ENCODE results near the gene RPIA.

The RPIA gene

GRCh38 chr2:88686320-88686719 lies 5.2 kb upstream of the RPIA start:
- no peak for DNase-seq (ENCODE audit: low spot score)

DNA sequence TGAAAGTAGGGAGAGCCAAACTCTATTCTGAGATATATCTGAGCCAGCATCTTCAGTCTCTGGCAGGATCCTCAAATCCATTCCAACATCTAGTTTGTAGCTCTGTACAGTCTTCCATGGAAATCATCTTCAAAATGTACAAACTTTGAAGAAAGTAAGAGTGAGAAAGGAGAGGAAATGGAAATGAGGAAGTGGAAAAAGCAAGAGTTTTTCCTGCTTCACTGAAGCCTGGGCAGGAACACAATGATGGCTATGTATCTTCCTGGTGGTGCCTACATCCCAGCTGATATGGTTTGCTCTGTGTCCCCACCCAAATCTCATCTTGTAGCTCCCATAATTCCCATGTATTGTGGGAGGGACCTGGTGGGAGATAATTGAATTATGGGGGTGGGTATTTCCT lies 4.1 kb upstream of the RPIA start:
- DNase-seq (ENCODE audit: low spot score), result no peak

GRCh38 chr2:88690591-88691338 lies 708 bp upstream of the RPIA start:
- DNase-seq (ENCODE audit: low spot score), result no peak

GRCh38 chr2:88692187-88692586 lies 714 bp downstream of the RPIA start:
- DNase-seq (ENCODE audit: low spot score), result peak; percentile 16

GRCh38 chr2:88693911-88694414 lies 2.5 kb downstream of the RPIA start:
- DNase-seq (ENCODE audit: low spot score), result no peak

DNA sequence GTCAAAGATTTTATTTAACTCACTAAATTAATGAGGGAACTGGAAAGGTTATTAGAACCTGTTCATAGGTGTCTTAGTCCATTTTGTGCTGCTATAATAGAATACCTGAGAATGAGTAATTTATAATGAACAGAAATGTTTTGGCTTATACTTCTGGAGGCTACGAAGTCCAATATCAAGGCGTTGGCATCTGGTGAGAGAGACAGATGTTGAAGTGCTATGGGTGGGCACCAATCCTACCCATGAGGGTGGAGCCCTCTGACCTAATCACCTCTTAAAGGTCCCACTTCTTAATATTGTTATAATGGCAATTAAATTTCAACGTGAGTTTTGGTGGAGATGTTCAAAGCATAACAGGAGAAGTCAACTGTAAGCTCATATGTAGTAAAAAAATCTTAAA lies 5.1 kb downstream of the RPIA start:
- no peak for DNase-seq (ENCODE audit: low spot score)

DNA sequence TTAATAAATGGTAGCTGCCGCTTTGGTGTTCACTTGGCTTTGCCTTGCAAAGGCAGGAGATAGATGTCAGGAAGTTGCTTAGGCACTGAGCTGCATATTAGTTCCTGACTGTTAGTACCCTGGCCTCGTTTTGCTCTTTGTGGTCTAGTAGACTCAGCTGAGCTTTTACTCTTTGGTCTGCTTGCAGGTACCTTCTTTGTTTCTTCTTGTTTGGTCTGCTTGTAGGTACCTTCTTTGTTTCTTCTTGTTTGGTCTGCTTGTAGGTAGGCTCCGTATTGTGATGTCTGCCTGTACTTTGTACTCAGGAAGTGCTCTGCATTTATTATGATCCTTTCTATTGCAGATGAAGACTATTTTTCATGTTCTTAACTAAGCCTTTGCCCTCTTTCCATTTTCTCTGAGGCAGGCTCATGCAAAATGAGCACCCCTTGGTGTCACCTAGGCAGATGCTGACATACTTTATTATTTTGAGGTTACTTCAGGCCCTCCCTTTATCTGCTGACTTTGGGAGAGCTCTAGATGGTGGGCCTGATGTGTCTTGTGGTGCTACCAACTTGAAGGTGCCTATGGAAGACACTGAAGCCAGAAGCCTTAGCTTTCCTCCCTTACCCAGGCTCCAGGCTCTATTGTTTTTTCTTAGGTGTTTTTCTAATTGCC lies 6.0 kb downstream of the RPIA start:
- no peak for DNase-seq (ENCODE audit: low spot score)

DNA sequence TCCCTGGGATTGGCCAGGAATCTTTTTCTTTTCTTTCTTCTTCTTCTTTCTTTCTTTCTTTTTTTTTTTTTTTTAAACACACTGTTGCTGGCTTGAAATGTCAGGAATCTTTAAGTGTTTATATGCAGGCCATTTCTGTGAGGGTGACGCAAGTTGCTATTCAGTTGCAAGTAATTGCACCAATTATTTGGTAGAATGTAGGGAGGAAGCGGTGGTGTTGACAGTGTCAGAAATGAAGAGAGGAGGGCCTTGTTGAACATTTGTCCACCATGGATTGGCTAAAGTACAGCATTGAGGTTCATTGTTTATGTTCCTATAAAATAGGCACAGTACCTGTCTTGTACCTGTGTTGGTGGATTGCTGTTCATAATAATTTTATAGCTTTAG lies 6.5 kb downstream of the RPIA start:
- DNase-seq (ENCODE audit: low spot score), result no peak

DNA sequence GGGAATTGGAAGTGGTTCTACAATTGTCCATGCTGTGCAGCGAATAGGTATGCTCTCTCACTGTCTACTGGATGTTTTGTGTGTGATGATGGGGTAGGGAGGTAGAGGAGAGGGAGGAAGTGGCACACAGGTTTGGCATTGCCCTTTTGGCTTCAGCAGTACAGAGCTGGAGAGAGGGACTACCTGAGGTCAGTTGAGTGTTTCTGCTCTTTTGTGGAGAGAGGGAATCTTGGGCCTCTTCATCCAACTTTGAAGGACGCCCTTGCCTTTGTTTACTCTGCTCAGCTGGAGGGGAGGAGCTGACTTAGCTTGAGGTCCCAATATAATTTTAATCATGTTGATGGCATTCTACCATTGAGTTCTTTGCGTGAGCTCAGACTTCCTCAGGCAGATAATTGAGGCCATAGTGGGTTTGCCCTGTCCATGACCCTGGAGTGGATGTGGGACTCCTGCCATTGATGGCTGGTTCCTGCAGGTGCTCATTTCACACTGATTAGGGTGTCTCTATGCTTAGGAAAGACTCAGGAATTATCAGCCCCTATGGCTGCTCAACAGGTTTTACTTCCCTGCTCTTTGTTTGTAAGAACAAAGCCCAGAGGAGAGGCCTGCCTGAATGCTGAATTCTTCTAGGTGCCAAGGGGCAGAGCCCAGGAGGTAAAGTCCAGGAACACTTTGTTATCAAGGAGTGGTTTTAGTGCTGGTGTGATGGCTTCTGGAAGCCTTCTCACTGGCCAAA lies 7.2 kb downstream of the RPIA start:
- no peak for DNase-seq (ENCODE audit: low spot score)

- no peak for DNase-seq (ENCODE audit: low spot score)
Measured at GRCh38 chr2:88707003-88707402, 15.5 kb downstream of the RPIA start.

DNA sequence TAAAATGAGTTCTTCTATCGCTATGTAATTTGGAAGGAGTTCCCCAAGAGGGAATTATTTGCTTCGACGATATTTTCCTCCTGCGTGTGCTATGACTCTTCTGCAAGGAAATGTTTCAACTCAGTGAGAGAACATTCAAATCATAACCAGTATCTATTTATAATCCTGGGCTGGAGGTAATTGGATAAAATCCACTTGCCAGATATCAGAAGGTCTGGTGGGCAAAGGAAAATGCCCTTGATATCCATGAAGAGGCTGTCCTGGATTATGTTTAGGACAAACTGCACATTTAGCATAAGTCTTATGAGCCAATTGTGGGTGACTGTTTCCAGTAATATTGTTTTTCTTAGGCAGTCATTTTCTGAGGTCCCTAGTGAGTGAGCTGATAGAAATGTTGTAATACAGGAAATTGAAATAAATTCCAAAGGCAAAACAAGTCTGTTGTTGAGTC lies 17.7 kb downstream of the RPIA start:
- DNase-seq (ENCODE audit: low spot score), result peak; percentile 4

- no peak for DNase-seq (ENCODE audit: low spot score)
Measured at GRCh38 chr2:88711289-88711688, 19.8 kb downstream of the RPIA start.

DNA sequence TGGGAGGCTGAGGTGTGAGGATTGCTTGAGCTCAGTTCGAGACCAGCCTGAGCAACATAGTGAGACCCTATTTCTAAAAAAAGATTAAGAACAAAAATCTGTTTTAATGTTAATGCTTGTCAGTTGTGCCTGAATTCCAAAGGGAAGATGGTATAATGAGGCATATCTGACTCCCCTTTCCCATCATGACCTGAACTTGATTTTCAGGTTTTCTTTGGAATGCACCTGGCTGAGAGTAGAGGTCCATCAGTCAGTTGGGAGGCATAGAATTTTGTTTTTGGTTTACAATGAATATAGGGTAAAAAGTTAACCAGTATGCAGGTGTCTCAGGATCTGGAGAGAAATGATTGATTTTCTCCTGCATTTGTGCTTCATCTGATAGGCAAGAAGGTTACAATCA lies 20.4 kb downstream of the RPIA start:
- no peak for DNase-seq (ENCODE audit: low spot score)

DNA sequence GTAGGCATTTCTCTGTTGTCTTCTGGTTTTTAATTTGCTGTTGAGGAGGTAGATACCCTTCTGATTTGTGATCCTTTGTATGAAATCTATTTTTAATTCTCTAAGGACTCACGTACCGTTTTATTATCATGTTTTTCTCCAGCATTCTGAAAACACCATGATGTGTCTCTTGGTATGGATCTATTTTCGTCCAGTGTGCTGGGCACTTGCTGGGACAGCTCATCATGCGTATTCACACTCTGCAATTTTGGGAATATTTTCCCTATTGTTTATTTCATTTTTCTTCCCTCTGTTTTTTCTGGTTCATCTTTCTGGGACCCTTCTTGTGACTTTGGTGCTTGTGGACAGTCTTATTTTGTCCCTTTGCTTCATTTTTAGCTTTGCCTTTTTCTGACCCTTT lies 21.9 kb downstream of the RPIA start:
- no peak for DNase-seq (ENCODE audit: low spot score)

GRCh38 chr2:88714667-88715066 lies 23.2 kb downstream of the RPIA start:
- no peak for DNase-seq (ENCODE audit: low spot score)

DNA sequence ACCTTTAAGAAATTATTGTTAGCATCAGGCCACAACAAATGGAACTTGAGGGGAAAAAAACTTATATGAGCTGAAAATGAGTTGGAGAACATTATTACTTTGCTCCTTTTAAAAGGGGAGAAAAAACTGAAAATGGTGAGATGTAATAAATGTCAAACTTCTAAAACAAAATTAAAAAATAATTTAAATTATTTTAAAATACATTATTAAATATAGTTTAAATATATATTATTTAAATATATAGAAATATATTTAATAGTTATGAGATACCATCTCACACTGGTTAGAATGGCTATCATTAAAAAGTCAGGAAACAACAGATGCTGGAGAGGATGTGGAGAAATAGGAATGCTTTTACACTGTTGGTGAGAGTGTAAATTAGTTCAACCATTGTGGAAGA lies 28.9 kb downstream of the RPIA start:
- DNase-seq (ENCODE audit: low spot score), result no peak

DNA sequence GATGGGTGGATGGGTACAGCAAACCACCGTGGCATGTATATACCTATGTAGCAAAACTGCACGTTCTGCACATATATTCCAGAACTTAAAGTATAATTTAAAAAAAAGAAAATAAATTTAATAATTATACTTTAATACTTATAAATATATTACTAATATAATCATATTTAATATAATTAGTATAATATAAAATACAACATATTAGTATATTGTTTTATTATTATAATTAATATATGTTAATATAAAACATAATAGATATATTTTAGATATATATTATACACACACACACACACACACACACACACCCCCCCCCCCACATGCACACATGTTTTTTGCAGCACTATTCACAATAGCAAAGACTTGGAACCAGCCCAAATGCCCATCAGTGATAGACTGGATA lies 29.8 kb downstream of the RPIA start:
- DNase-seq (ENCODE audit: low spot score), result no peak

GRCh38 chr2:88724643-88725332 lies 33.3 kb downstream of the RPIA start:
- DNase-seq (ENCODE audit: low spot score), result no peak

- no peak for DNase-seq (ENCODE audit: low spot score)
Measured at GRCh38 chr2:88729061-88729745, 37.7 kb downstream of the RPIA start.

- DNase-seq (ENCODE audit: low spot score), result no peak
Measured at GRCh38 chr2:88733155-88733902, 41.9 kb downstream of the RPIA start.

GRCh38 chr2:88735133-88735532 lies 43.7 kb downstream of the RPIA start:
- DNase-seq (ENCODE audit: low spot score), result no peak
